HepG2 (cell line): ENCODE results near the gene TTC23. TPM values are rescaled to one million over a fixed set of nuclear protein-coding genes. Genes with fewer than 3 reads are reported as not detected.
A peak's percentile ranks its signal among the peaks of the same experiment; 100 is the strongest.

ENCODE experiments used
- ATAC-seq: fragments of 200-7000 bp; cut with Tn5 transposase; 3 replicates; pipeline ENCODE4 v1.9.1; 2020; ENCODE audit warnings: mild to moderate bottlenecking, moderate library complexity
- BruUV-seq: library from RNA; stranded (reverse); fragments of 400-500 nt; replicated peaks from 2 replicates; lab custom pipeline; 2021; lab: Mats Ljungman, UMichigan
- CTCF ChIA-PET: fragments of 300-600 bp; formaldehyde crosslinking; extraction: SDS; loops from one replicate; lab custom pipeline; 2021; ENCODE audit warnings: low total read pairs, inconsistent platforms, low intra/inter-chr PET ratio; lab: Yijun Ruan, JAX
- POLR2A ChIA-PET: fragments of 350-600 bp; sonication (Branson Sonifier 250); formaldehyde crosslinking; loops from one replicate; lab custom pipeline; 2020; ENCODE audit warnings: antibody characterized with exemption, inconsistent platforms; lab: Yijun Ruan, JAX
- DNase-seq: peaks from one replicate; pipeline ENCODE4 v3.0.0-alpha.2; 2015; ENCODE audit warnings: low spot score
- FAIRE-seq: peaks from 3 replicates; lab custom pipeline; 2011; peaks lifted over from hg19 to GRCh38; lab: Jason Lieb, UNC
- H2AFZ ChIP-seq: one replicate; pipeline ENCODE4 v1.6.1; 2011; ENCODE audit warnings: low read length, inconsistent platforms
- H3K27ac ChIP-seq: fragments of 300-600 bp; 3 replicates; pipeline ENCODE4 v1.8.0; 2011; ENCODE audit warnings: mixed run types, mild to moderate bottlenecking, mixed read lengths, low read length, inconsistent platforms; ENCODE audit not compliant: insufficient read depth; ENCODE audit errors: extremely low read length
- H3K27me3 ChIP-seq, 2 experiments: fragments of 200-600 bp in 1 of 2; 2 replicates in 1 of 2; 3 replicates in 1 of 2; pipeline versions ENCODE4 v1.6.0 to v1.8.0; 2011; ENCODE audit warnings: low read length in 2 of 2, mild to moderate bottlenecking in 2 of 2, moderate library complexity in 2 of 2, inconsistent platforms in 1 of 2; ENCODE audit not compliant: insufficient read depth in 2 of 2, control insufficient read depth in 1 of 2
- H3K36me3 ChIP-seq, 2 experiments: fragments of 200-600 bp in 1 of 2; replicated peaks in 1 of 2; 2 replicates in 1 of 2; 3 replicates in 1 of 2; pipeline versions ENCODE4 v1.5.1 to v1.8.0; 2011; ENCODE audit warnings: low read length in 2 of 2, inconsistent platforms in 1 of 2; ENCODE audit not compliant: insufficient read depth in 2 of 2, control insufficient read depth in 1 of 2
- H3K4me1 ChIP-seq: 2 replicates; pipeline ENCODE4 v1.5.1; 2012; ENCODE audit warnings: low read length, inconsistent platforms; ENCODE audit not compliant: insufficient read depth
- H3K4me2 ChIP-seq: 2 replicates; pipeline ENCODE4 v1.6.0; 2011; ENCODE audit warnings: low read depth, low read length, inconsistent platforms
- H3K4me3 ChIP-seq, 3 experiments: fragments of 200-600 bp in 1 of 3; sonication (generic), shearing (Covaris generic) in 1 of 3; replicated peaks in 1 of 3; 2 replicates each; pipeline ENCODE4 v1.5.1; 2011 to 2016; ENCODE audit warnings: low read length in 3 of 3, inconsistent platforms in 2 of 3, low read depth in 2 of 3, mild to moderate bottlenecking in 2 of 3, control low read depth in 1 of 3, mixed read lengths in 1 of 3; ENCODE audit not compliant: insufficient read depth in 1 of 3
- H3K79me2 ChIP-seq: one replicate; pipeline ENCODE4 v1.6.1; 2011; ENCODE audit warnings: low read length, inconsistent platforms; ENCODE audit not compliant: insufficient read depth
- H3K9ac ChIP-seq: 2 replicates; pipeline ENCODE4 v1.6.0; 2011; ENCODE audit warnings: mild to moderate bottlenecking, low read depth, low read length, inconsistent platforms; ENCODE audit not compliant: insufficient read depth
- H3K9me3 ChIP-seq: 2 replicates; pipeline ENCODE4 v1.5.1; 2012; ENCODE audit warnings: mild to moderate bottlenecking, low read length
- H4K20me1 ChIP-seq: 2 replicates; pipeline ENCODE4 v1.6.0; 2011; ENCODE audit warnings: inconsistent platforms, mild to moderate bottlenecking, low read length, moderate library complexity; ENCODE audit not compliant: insufficient read depth
- HNF4A ChIP-seq: sonication (generic); formaldehyde crosslinking; IDR thresholded peaks from 2 replicates; pipeline ENCODE4 v1.4.0; 2020; ENCODE audit warnings: missing genetic modification reagents
- POGZ ChIP-seq: sonication (generic); formaldehyde crosslinking; IDR thresholded peaks from 2 replicates; pipeline ENCODE4 v1.4.0; 2020; ENCODE audit warnings: mild to moderate bottlenecking, missing genetic modification reagents
- REL ChIP-seq: sonication (generic); formaldehyde crosslinking; conservative IDR thresholded peaks from 2 replicates; pipeline ENCODE4 v1.8.0; 2022; ENCODE audit warnings: mild to moderate bottlenecking, missing genetic modification reagents, moderate library complexity
- TBP ChIP-seq: sonication (generic); formaldehyde crosslinking; IDR thresholded peaks from 2 replicates; pipeline ENCODE4 v1.5.0; 2020; ENCODE audit warnings: missing genetic modification reagents
- ZIK1 ChIP-seq: sonication (generic); formaldehyde crosslinking; IDR thresholded peaks from 2 replicates; pipeline ENCODE4 v1.5.0; 2020; ENCODE audit warnings: mild to moderate bottlenecking, low read depth, missing genetic modification reagents, borderline replicate concordance
- ZNF276 ChIP-seq: sonication (generic); formaldehyde crosslinking; IDR thresholded peaks from 2 replicates; pipeline ENCODE4 v1.4.0; 2020; ENCODE audit warnings: mild to moderate bottlenecking, low read depth, missing genetic modification reagents
- WGBS: methylation state at CpG from one replicate; pipeline ENCODE4 v1.1.6; 2017; ENCODE audit warnings: low lambda C conversion rate; 5-methylcytosine and 5-hydroxymethylcytosine counted together
- in situ Hi-C: cut with HindIII; loops from 2 replicates; pipeline ENCODE4 v1.10.0; 2017; ENCODE audit warnings: low pct_unique_long_range_greater_than_20kb; ENCODE audit not compliant: extremely low pct_ligation_motif_present
- intact Hi-C: fragments of 100-400 bp; cut with micrococcal nuclease; formaldehyde crosslinking; loops from one replicate; pipeline ENCODE4 v1.10.0; 2022; ENCODE audit not compliant: unreplicated experiment
- polyA plus RNA-seq, 8 experiments: library from polyadenylated mRNA; depleted of rRNA in 3 of 8; stranded (reverse) in 7 of 8; unstranded in 1 of 8; fragments of >200 nt; fragmentation: Illumina TruSeq in 4 of 8; extraction: Trizol in 4 of 8; gene quantifications; 2 replicates each; pipeline versions ENCODE4 v1.2.1 to v1.2.3, GENCODE V29; 2011 to 2016; ENCODE audit warnings: low read depth in 4 of 8, missing spikeins in 1 of 8, mixed read lengths in 1 of 8; ENCODE audit not compliant: insufficient read depth in 1 of 8
- total RNA-seq, 5 experiments: library from RNA; depleted of rRNA; stranded (reverse); fragments of >200 nt; fragmentation: Illumina TruSeq; extraction: Trizol; gene quantifications; 2 replicates each; pipeline ENCODE4 v1.2.3, GENCODE V29; 2016; ENCODE audit warnings: low read depth in 1 of 5

The TTC23 gene
- total and polyA plus RNA-seq, 2 of the 13 experiments (the other 11 are each of a cell fraction or from before 2014, with no cell fraction given) = 1.6 to 11.7 TPM

GRCh38 chr15:99267957-99268356 is 18.6 kb upstream of the TTC23 start:
- ATAC-seq (no peak), FAIRE-seq (no peak), DNase-seq (no peak)
- WGBS = 37% methylated on average over 3 of the region's 3 CpGs
- Histone ChIP-seq H2AFZ (no peak overlapping the region), H3K79me2 (no peaks in the 10 kb centered on the region), H3K9ac (no peak overlapping the region), H3K4me2 (peak overlapping the region; percentile 36), H4K20me1 (no peaks in the 10 kb centered on the region), H3K9me3 (no peaks in the 10 kb centered on the region), H3K36me3 (no peaks in the 10 kb centered on the region), H3K4me3 (no peak overlapping the region), H3K4me1 (peaks cover 41% of the 10 kb centered on the region), H3K27me3 (no peaks in the 10 kb centered on the region), H3K27ac (peak overlapping the region; percentile 14)
- in situ Hi-C loops = loop anchor here (5.0 to 25.0 kb wide), 3 partner anchors 449 to 1069 kb away; partner anchors contain the start of gene ADAMTS17
- no TSS peak for BruUV-seq
- intact Hi-C loops = no loop called here
- POLR2A ChIA-PET = interaction anchor here (1.0 kb wide), 1 partner anchor 17 kb away, joined by 3 read pairs; the partner anchor contains the start of gene LRRC28
- TF ChIP-seq HNF4A (no peak), POGZ (CRISPR knock-in tag) (peak; percentile 2; the same call in 1 of the 2 replicates), TBP (CRISPR knock-in tag) (no peak), ZNF276 (CRISPR knock-in tag) (no peak), REL (CRISPR knock-in tag) (no peak)
- CTCF ChIA-PET = no interaction called here

DNA sequence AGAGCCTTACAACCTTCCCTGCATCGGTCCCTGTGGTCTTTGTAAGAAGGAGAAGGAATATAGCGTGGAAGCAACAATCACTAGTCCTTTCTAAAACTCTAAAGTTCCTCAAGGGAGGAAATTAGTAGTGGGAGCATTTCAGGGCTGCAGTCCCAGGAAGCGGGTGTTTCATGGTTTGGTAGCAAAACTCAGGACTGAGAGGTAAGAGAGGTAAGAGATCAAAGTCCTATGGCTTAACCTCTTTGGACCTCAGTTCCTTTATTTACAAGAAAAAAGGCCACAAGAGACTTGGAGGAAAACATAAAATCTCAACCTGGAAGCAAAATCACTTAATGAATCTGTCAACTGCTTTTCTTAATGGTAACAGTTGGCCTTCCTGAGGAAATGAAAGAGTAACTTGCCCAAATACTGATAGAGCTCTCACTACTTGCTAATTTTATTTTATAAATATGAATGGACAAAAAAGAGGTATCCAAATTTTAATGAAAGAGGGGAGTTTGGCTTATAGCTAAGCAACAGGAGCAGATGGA is 16.2 kb upstream of the TTC23 start:
- in situ Hi-C loops = loop anchor here (5.0 to 25.0 kb wide), 3 partner anchors 452 to 1072 kb away; partner anchors contain the start of gene ADAMTS17
- H3K9ac ChIP-seq = no peak overlapping the region

More for the DNA sequence above, 16.2 kb upstream of the TTC23 start:
- H3K79me2 ChIP-seq = no peaks in the 10 kb centered on the region
- H2AFZ ChIP-seq = no peak overlapping the region
- FAIRE-seq = no peak
- no peaks in the 10 kb centered on the region for H3K9me3 ChIP-seq
- intact Hi-C loops = no loop called here
- no TSS peak for BruUV-seq
- H3K4me3 ChIP-seq = no peak overlapping the region
- H3K36me3 ChIP-seq = no peaks in the 10 kb centered on the region
- POLR2A ChIA-PET = interaction anchor here (0.6 to 1.9 kb wide), 2 partner anchors 14 to 467 kb away, joined by 3 to 7 read pairs; partner anchors contain the start of genes LRRC28 and LYSMD4
- no peak overlapping the region for H3K4me2 ChIP-seq
- TF ChIP-seq HNF4A (peak; percentile 41), ZIK1 (CRISPR knock-in tag) (no peak)
- TF ChIP-seq, all 625 proteins: peak for 1
- peaks cover 41% of the 10 kb centered on the region for H3K4me1 ChIP-seq
- H3K27me3 ChIP-seq = no peaks in the 10 kb centered on the region
- no peaks in the 10 kb centered on the region for H4K20me1 ChIP-seq
- H3K27ac ChIP-seq = no peak overlapping the region
- CTCF ChIA-PET = no interaction called here
- no peak for ATAC-seq
- no peak for DNase-seq
- WGBS = 93% methylated on average over 3 of the region's 3 CpGs
